Hepatocyte (in vitro differentiated cells): ENCODE results near the gene KBTBD2.
"Not testable (repeated sequence)": the region's sequence is repeated elsewhere in the genome, so short reads cannot be mapped to it uniquely, and the experiment has no call there.

Experiments used
- EZH2 ChIP-seq: fragments of 200-600 bp; sonication (generic); IDR thresholded peaks from 2 replicates; pipeline ENCODE4 v1.6.1; 2016; ENCODE audit warnings: antibody characterized with exemption, mild to moderate bottlenecking, borderline replicate concordance
- EZH2phosphoT487 ChIP-seq: fragments of 200-600 bp; sonication (generic); IDR thresholded peaks from one replicate; pipeline ENCODE4 v1.6.1; 2018; ENCODE audit warnings: antibody characterized with exemption, mild to moderate bottlenecking, low read depth, moderate library complexity; ENCODE audit not compliant: unreplicated experiment, severe bottlenecking
- TF ChIP-seq, protein P1 (sequence below): fragments of 200-600 bp; sonication (generic); IDR thresholded peaks from 2 replicates; pipeline ENCODE4 v1.5.1; 2016; ENCODE audit warnings: antibody characterized with exemption, mild to moderate bottlenecking; ENCODE audit not compliant: poor library complexity

GRCh38 chr7:32843763-32844162, 47.8 kb downstream of the KBTBD2 start:
- TF ChIP-seq EZH2, EZH2phosphoT487: not testable (repeated sequence)
- TF ChIP-seq, protein P1, sequence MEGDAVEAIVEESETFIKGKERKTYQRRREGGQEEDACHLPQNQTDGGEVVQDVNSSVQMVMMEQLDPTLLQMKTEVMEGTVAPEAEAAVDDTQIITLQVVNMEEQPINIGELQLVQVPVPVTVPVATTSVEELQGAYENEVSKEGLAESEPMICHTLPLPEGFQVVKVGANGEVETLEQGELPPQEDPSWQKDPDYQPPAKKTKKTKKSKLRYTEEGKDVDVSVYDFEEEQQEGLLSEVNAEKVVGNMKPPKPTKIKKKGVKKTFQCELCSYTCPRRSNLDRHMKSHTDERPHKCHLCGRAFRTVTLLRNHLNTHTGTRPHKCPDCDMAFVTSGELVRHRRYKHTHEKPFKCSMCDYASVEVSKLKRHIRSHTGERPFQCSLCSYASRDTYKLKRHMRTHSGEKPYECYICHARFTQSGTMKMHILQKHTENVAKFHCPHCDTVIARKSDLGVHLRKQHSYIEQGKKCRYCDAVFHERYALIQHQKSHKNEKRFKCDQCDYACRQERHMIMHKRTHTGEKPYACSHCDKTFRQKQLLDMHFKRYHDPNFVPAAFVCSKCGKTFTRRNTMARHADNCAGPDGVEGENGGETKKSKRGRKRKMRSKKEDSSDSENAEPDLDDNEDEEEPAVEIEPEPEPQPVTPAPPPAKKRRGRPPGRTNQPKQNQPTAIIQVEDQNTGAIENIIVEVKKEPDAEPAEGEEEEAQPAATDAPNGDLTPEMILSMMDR, result not testable (repeated sequence)
